GM19351 (cell line): ENCODE measurements around the gene PALLD.

Source experiments
- ATAC-seq: cut with Tn5 transposase; IDR thresholded peaks from one replicate; pipeline ENCODE4 v1.9.1; 2021; ENCODE audit warnings: mild to moderate bottlenecking, moderate library complexity; ENCODE audit not compliant: unreplicated experiment

The PALLD gene

GRCh38 chr4:168666531-168666930, 169.7 kb downstream of the PALLD start:
- no peak for ATAC-seq

- ATAC-seq, result no peak
Measured at GRCh38 chr4:168667376-168667775, 170.5 kb downstream of the PALLD start.

GRCh38 chr4:168667921-168668320, 171.1 kb downstream of the PALLD start:
- ATAC-seq, result no peak

- ATAC-seq, result no peak
Measured at GRCh38 chr4:168673476-168673875, 176.6 kb downstream of the PALLD start.

- no peak for ATAC-seq
Measured at GRCh38 chr4:168674077-168674747, 177.4 kb downstream of the PALLD start.

GRCh38 chr4:168674866-168675265, 178.0 kb downstream of the PALLD start:
- ATAC-seq, result no peak

GRCh38 chr4:168677063-168677462, 180.2 kb downstream of the PALLD start:
- no peak for ATAC-seq

- ATAC-seq, result no peak
Measured at GRCh38 chr4:168677879-168678278, 181.0 kb downstream of the PALLD start.

GRCh38 chr4:168678751-168679366, 182.0 kb downstream of the PALLD start:
- no peak for ATAC-seq

GRCh38 chr4:168679397-168679796, 182.5 kb downstream of the PALLD start:
- ATAC-seq, result no peak

- no peak for ATAC-seq
Measured at GRCh38 chr4:168679819-168680218, 183.0 kb downstream of the PALLD start.

- no peak for ATAC-seq
Measured at GRCh38 chr4:168682898-168683500, 186.1 kb downstream of the PALLD start.

GRCh38 chr4:168683595-168683994, 186.7 kb downstream of the PALLD start:
- no peak for ATAC-seq

GRCh38 chr4:168685136-168685809, 188.4 kb downstream of the PALLD start:
- ATAC-seq, result peak; percentile 94

GRCh38 chr4:168688584-168688983, 191.7 kb downstream of the PALLD start:
- ATAC-seq, result no peak

- no peak for ATAC-seq
Measured at GRCh38 chr4:168689791-168690190, 192.9 kb downstream of the PALLD start.

- ATAC-seq, result no peak
Measured at GRCh38 chr4:168690199-168690598, 193.3 kb downstream of the PALLD start.

- no peak for ATAC-seq
Measured at GRCh38 chr4:168691631-168692369, 194.9 kb downstream of the PALLD start.

- ATAC-seq, result no peak
Measured at GRCh38 chr4:168693750-168694490, 197.1 kb downstream of the PALLD start.

- ATAC-seq, result no peak
Measured at GRCh38 chr4:168694667-168695066, 197.8 kb downstream of the PALLD start.
